GM12875 (cell line): ENCODE measurements around the gene PRMT7.

Experiments used
- H3K4me3 ChIP-seq: one replicate; pipeline ENCODE4 v1.5.1; 2011; ENCODE audit warnings: low read depth, low read length, control low read depth
- TF ChIP-seq, protein P1 (sequence below): IDR thresholded peaks from 2 replicates; pipeline ENCODE4 v1.5.1; 2011; ENCODE audit warnings: low read depth, mild to moderate bottlenecking, control low read depth, inconsistent platforms, low read length, moderate library complexity, borderline replicate concordance; ENCODE audit not compliant: insufficient read depth

PRMT7 gene

DNA sequence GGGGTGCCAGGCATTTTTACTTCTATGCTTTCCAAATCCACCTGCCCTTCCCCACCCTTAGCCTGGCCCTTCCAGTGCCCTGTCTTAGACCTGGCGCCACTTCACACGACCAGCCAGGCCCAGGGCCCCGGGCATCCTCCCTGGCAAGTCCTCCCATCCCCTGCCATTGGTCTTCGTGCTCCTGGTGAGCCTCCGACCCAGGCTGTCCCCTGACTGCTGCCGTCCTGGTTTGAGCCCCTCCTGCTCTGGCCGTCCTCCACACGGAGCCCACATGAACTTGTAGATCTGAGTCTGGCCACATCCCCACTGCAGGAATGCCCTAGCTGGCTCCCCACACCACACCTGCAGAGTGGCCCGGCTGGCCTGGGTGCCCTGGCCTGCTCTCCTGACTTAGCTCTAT, 44.0 kb downstream of the PRMT7 start:
- TF ChIP-seq, protein P1, sequence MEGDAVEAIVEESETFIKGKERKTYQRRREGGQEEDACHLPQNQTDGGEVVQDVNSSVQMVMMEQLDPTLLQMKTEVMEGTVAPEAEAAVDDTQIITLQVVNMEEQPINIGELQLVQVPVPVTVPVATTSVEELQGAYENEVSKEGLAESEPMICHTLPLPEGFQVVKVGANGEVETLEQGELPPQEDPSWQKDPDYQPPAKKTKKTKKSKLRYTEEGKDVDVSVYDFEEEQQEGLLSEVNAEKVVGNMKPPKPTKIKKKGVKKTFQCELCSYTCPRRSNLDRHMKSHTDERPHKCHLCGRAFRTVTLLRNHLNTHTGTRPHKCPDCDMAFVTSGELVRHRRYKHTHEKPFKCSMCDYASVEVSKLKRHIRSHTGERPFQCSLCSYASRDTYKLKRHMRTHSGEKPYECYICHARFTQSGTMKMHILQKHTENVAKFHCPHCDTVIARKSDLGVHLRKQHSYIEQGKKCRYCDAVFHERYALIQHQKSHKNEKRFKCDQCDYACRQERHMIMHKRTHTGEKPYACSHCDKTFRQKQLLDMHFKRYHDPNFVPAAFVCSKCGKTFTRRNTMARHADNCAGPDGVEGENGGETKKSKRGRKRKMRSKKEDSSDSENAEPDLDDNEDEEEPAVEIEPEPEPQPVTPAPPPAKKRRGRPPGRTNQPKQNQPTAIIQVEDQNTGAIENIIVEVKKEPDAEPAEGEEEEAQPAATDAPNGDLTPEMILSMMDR: no peak
- H3K4me3 ChIP-seq: no peak overlapping the region

DNA sequence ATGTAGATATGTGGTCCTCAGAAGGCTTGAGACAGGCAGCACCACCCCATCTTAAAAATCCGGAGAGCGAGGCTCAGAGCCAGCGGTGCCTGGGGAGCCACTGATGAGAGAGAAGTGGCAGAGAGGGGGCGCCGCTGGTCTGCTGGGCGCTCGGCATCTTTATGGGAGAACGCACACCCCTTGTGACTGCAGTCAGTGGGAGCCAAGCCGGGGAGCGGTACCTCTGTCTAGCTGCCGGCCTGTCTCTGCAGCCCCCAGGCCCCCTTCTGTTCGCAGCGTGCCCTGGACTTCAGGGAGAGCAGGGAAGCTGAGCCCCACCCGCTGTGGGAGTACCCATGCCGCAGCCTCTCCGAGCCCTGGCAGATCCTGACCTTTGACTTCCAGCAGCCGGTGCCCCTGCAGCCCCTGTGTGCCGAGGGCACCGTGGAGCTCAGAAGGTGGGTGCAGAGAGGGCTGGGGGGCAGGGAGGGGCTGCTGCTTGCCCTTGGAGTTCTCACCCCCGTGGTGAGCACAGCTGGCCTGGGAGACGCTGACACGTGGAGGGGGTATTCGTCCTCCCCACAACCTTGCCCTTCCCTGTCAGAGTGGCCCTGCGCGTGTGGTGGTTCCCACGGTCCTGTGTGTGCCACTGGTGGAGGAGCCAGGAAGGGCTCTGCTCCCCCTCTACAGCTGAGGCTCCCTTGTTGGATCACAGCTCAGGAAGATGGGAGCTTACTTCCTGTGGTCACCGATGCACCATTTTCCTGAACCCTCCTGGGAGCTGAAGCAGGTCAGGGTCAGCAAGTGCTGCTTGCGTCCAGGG, 44.8 kb downstream of the PRMT7 start:
- TF ChIP-seq, protein P1: 0 out of 2 replicates have a peak, but pooled peaks have one; percentile 8
- no peak overlapping the region for H3K4me3 ChIP-seq

DNA sequence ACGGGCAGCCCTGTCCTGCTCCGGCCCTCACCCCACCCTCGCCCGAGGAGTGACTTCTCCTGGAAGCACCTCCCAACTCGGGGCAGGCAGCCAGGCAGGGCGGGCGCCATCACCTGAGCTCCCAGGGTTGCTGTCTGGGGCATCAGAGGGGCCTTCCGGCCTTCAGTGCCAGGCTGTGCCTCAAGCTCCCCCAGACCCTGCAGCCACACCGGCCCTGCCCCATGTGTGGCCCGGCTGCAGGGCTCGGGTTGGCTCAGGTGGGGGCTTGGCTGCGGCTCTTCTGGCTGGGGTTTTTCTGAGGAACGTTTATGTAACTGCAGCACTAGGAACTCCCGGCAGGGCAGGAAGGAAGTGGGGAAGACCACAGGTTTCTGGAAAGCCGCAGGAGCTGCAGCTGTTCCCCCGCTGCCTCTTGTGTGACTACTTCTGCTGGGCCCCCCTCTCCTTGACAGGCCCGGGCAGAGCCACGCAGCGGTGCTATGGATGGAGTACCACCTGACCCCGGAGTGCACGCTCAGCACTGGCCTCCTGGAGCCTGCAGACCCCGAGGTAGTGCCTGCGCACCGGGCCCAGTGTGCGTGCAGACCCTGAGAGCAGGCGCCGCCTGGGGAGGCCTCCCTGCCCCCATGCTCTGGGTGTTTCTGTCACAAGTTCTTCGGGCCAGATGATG, 45.6 kb downstream of the PRMT7 start:
- TF ChIP-seq, protein P1: no peak
- H3K4me3 ChIP-seq: no peak overlapping the region

DNA sequence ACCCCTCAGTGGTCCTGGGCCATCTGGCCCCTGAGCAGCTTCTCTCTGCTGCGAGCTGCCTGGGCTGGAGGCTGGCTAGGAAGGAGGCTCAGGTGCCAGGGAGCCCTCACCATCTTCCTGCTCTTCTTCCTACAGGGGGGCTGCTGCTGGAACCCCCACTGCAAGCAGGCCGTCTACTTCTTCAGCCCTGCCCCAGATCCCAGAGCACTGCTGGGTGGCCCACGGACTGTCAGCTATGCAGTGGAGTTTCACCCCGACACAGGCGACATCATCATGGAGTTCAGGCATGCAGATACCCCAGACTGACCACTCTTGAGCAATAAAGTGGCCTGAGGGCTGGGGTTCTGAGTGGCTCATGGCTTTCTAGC, 46.1 kb downstream of the PRMT7 start:
- TF ChIP-seq, protein P1: no peak
- no peak overlapping the region for H3K4me3 ChIP-seq

DNA sequence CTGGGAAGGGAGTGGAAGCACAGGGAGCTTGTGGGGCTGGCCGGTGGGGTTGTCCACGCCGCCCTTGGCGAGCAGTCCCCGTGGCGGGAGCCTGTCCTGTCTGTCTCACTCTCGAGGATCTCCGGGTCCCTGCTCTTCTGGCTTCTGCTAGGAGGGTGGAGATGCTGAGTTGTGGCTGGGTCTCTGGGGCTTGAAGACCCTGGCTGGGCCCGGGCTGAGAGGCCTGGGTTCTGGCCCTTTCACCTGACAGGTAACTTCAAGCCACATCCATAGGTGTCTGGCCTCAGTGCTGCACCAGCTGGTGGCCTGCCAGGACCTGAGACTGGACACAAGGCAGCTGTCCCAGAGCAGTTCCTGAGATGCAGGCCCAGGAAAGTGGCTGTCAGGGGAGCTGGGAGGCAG, 46.7 kb downstream of the PRMT7 start:
- H3K4me3 ChIP-seq: no peak overlapping the region
- TF ChIP-seq, protein P1: no peak

DNA sequence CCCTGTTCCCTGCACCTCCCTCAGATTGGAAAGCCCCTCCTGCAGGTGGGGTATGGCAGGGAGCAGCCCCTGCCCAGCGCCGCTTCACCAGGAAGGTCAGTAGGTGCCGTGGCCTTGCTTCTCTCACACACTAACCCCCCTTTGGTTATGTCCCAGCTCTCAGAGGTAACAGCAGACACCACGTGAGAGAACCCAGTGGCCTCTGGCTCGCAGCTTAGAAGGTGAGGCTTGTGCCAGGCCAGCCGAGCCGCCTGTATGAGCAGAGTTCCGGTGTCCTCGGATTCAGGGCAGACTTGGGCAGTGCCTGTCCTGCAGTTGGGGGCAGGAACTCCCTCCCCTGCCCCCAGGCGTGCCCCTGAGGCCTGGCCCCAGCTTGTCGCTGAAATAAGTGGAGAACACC, 47.1 kb downstream of the PRMT7 start:
- TF ChIP-seq, protein P1: no peak
- H3K4me3 ChIP-seq: no peak overlapping the region

DNA sequence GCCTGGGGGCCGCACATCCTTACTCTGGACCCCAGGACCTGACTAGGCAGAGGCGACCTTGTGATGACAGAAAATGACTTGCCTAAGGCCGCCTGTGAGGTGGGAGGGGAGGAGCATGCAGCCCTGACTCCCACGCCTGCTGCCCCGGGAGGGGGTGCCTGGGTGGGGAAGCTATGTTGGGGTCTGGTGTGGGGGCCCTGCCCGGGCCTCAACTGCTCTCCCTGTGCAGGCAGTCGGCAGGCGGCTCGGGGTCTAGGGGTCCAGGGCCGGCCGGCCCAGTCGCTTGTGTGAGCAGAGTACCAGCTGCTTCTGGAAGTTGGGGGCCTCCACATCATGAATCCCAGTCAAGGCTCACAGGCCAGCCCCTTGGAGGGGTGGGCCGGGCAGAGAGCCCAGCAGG, 48.1 kb downstream of the PRMT7 start:
- TF ChIP-seq, protein P1: no peak

More for the DNA sequence above, 48.1 kb downstream of the PRMT7 start:
- no peak overlapping the region for H3K4me3 ChIP-seq
